GM21360 (cell line): ENCODE results near the gene BHLHE23.

Experiments used
- ATAC-seq: cut with Tn5 transposase; IDR thresholded peaks from one replicate; pipeline ENCODE4 v1.9.1; 2021; ENCODE audit warnings: mild to moderate bottlenecking, moderate library complexity; ENCODE audit not compliant: unreplicated experiment

Gene BHLHE23

GRCh38 chr20:62975812-62976508 is 30.8 kb downstream of the BHLHE23 start:
- ATAC-seq = no peak

- ATAC-seq = no peak
Observed at GRCh38 chr20:62975251-62975760, 31.5 kb downstream of the BHLHE23 start.

- ATAC-seq = no peak
Observed at GRCh38 chr20:62972845-62973745, 33.7 kb downstream of the BHLHE23 start.

GRCh38 chr20:62971950-62972844 is 34.6 kb downstream of the BHLHE23 start:
- ATAC-seq = peak; percentile 62

- no peak for ATAC-seq
Observed at GRCh38 chr20:62971211-62971949, 35.4 kb downstream of the BHLHE23 start.

- ATAC-seq = no peak
Observed at GRCh38 chr20:62970307-62971210, 36.2 kb downstream of the BHLHE23 start.

- ATAC-seq = no peak
Observed at GRCh38 chr20:62969939-62970306, 36.8 kb downstream of the BHLHE23 start.

GRCh38 chr20:62969179-62969760 is 37.5 kb downstream of the BHLHE23 start:
- no peak for ATAC-seq

- ATAC-seq = no peak
Observed at GRCh38 chr20:62968378-62969178, 38.2 kb downstream of the BHLHE23 start.

GRCh38 chr20:62967628-62968351 is 39.0 kb downstream of the BHLHE23 start:
- no peak for ATAC-seq

GRCh38 chr20:62967149-62967501 is 39.6 kb downstream of the BHLHE23 start:
- no peak for ATAC-seq

GRCh38 chr20:62966212-62967148 is 40.3 kb downstream of the BHLHE23 start:
- no peak for ATAC-seq

GRCh38 chr20:62965363-62965771 is 41.4 kb downstream of the BHLHE23 start:
- ATAC-seq = no peak

- ATAC-seq = no peak
Observed at GRCh38 chr20:62964700-62965099, 42.1 kb downstream of the BHLHE23 start.

- no peak for ATAC-seq
Observed at GRCh38 chr20:62963614-62964397, 43.0 kb downstream of the BHLHE23 start.
